CD1c-positive myeloid dendritic cell (primary cell): ENCODE measurements around the gene PHF12.
A peak's percentile ranks its signal among the peaks of the same experiment; 100 is the strongest.

Source experiments
- DNase-seq: peaks from one replicate; pipeline ENCODE4 v3.0.0-alpha.2; 2016; ENCODE audit errors: extremely low spot score

The PHF12 gene

GRCh38 chr17:28951428-28951990, at the start of gene PHF12:
TSS of gene PHF12 (minus strand) at chr17:28951518. CDS start at chr17:28950960, 558 bp downstream.
- DNase-seq = peak; percentile 100

GRCh38 chr17:29000973-29001372, 49.7 kb upstream of the PHF12 start:
- no peak for DNase-seq

- DNase-seq = no peak
Observed at GRCh38 chr17:28999206-28999605, 47.9 kb upstream of the PHF12 start.

- no peak for DNase-seq
Observed at GRCh38 chr17:28997806-28998205, 46.5 kb upstream of the PHF12 start.

GRCh38 chr17:28996554-28997096, 45.3 kb upstream of the PHF12 start:
- no peak for DNase-seq

- no peak for DNase-seq
Observed at GRCh38 chr17:28993645-28994426, 42.5 kb upstream of the PHF12 start.

- no peak for DNase-seq
Observed at GRCh38 chr17:28992625-28993600, 41.6 kb upstream of the PHF12 start.

- no peak for DNase-seq
Observed at GRCh38 chr17:28992185-28992584, 40.9 kb upstream of the PHF12 start.

- DNase-seq = no peak
Observed at GRCh38 chr17:28991779-28992178, 40.5 kb upstream of the PHF12 start.

GRCh38 chr17:28989028-28989427, 37.7 kb upstream of the PHF12 start:
- no peak for DNase-seq

GRCh38 chr17:28988475-28988874, 37.2 kb upstream of the PHF12 start:
- no peak for DNase-seq

GRCh38 chr17:28986714-28987655, 35.7 kb upstream of the PHF12 start:
- DNase-seq = no peak

GRCh38 chr17:28985950-28986713, 34.8 kb upstream of the PHF12 start:
- DNase-seq = no peak

- DNase-seq = peak; percentile 87
Observed at GRCh38 chr17:28983286-28984230, 32.2 kb upstream of the PHF12 start.

- DNase-seq = peak; percentile 93
Observed at GRCh38 chr17:28982131-28982793, 30.9 kb upstream of the PHF12 start.

GRCh38 chr17:28978356-28978964, 27.1 kb upstream of the PHF12 start:
- DNase-seq = no peak

- DNase-seq = no peak
Observed at GRCh38 chr17:28977659-28978355, 26.5 kb upstream of the PHF12 start.
